HG02798 (cell line): ENCODE data around the gene C5orf22.
"Not testable (repeated sequence)": the region's sequence is repeated elsewhere in the genome, so short reads cannot be mapped to it uniquely, and the experiment has no call there.

Experiments used
- ATAC-seq: cut with Tn5 transposase; IDR thresholded peaks from one replicate; pipeline ENCODE4 v1.9.1; 2021; ENCODE audit warnings: mild to moderate bottlenecking; ENCODE audit not compliant: unreplicated experiment, poor library complexity

C5orf22 gene

GRCh38 chr5:31531888-31532547 lies at the start of gene C5orf22, which contains the start of gene DROSHA:
C5orf22 (plus strand) TSS chr5:31532301; CDS start chr5:31532393, 92 bp downstream.
DROSHA (minus strand) TSS chr5:31532093; CDS start chr5:31529059, 3,034 bp downstream.
- peak; percentile 96 for ATAC-seq

GRCh38 chr5:31485376-31486207 lies 46.5 kb upstream of the C5orf22 start:
- ATAC-seq = no peak

- ATAC-seq = no peak
Measured at GRCh38 chr5:31486441-31486840, 45.7 kb upstream of the C5orf22 start.

- ATAC-seq = no peak
Measured at GRCh38 chr5:31487506-31487905, 44.6 kb upstream of the C5orf22 start.

- no peak for ATAC-seq
Measured at GRCh38 chr5:31492869-31493268, 39.2 kb upstream of the C5orf22 start.

- no peak for ATAC-seq
Measured at GRCh38 chr5:31495336-31495735, 36.8 kb upstream of the C5orf22 start.

- no peak for ATAC-seq
Measured at GRCh38 chr5:31496301-31496700, 35.8 kb upstream of the C5orf22 start.

GRCh38 chr5:31496891-31497290 lies 35.2 kb upstream of the C5orf22 start:
- ATAC-seq = no peak

- no peak for ATAC-seq
Measured at GRCh38 chr5:31500256-31500655, 31.8 kb upstream of the C5orf22 start.

GRCh38 chr5:31502506-31502905 lies 29.6 kb upstream of the C5orf22 start:
- ATAC-seq = no peak

GRCh38 chr5:31504529-31504928 lies 27.6 kb upstream of the C5orf22 start:
- ATAC-seq = no peak

GRCh38 chr5:31511305-31511704 lies 20.8 kb upstream of the C5orf22 start:
- no peak for ATAC-seq

GRCh38 chr5:31516802-31517201 lies 15.3 kb upstream of the C5orf22 start:
- no peak for ATAC-seq

GRCh38 chr5:31523041-31523440 lies 9.1 kb upstream of the C5orf22 start:
- ATAC-seq = no peak

- ATAC-seq = no peak
Measured at GRCh38 chr5:31530541-31531265, 1.4 kb upstream of the C5orf22 start.

GRCh38 chr5:31531543-31531887 lies 586 bp upstream of the C5orf22 start:
- peak; percentile 30 for ATAC-seq

GRCh38 chr5:31534527-31535046 lies 2.5 kb downstream of the C5orf22 start:
- no peak for ATAC-seq

GRCh38 chr5:31536873-31537272 lies 4.8 kb downstream of the C5orf22 start:
- ATAC-seq = no peak

GRCh38 chr5:31537349-31537748 lies 5.2 kb downstream of the C5orf22 start:
- no peak for ATAC-seq

- ATAC-seq = no peak
Measured at GRCh38 chr5:31537851-31538250, 5.8 kb downstream of the C5orf22 start.

GRCh38 chr5:31549114-31549513 lies 17.0 kb downstream of the C5orf22 start:
- ATAC-seq = not testable (repeated sequence)
